GM21825 (cell line): Measurements from ENCODE around the gene CRYBG1.

Source experiments
- ATAC-seq: cut with Tn5 transposase; IDR thresholded peaks from one replicate; pipeline ENCODE4 v1.9.1; 2021; ENCODE audit warnings: mild to moderate bottlenecking, moderate library complexity; ENCODE audit not compliant: unreplicated experiment

The CRYBG1 gene

GRCh38 chr6:106522562-106523250 lies 162.2 kb downstream of the CRYBG1 start:
- no peak for ATAC-seq

- ATAC-seq: peak; percentile 45
These were observed 164.8 kb downstream of the CRYBG1 start for GRCh38 chr6:106525107-106525881.

DNA sequence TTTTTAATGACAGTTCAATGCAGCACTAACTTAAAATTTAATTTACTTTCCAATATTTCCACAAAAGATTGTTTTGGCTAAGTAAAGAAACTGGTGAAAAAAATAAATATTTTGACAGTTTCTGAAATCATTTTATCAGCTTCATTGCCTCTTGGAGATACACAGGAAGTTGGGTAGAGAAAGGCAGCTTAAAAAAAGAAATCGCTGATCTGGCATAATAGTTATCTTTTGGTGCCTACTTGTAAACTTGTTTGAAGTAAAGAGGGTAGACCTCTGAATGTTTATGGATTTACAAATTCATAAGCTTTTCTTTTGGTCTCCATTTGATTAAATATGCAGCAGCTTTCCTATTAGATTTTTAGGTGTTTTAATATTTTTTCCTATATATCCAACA lies 165.4 kb downstream of the CRYBG1 start:
- ATAC-seq: no peak

DNA sequence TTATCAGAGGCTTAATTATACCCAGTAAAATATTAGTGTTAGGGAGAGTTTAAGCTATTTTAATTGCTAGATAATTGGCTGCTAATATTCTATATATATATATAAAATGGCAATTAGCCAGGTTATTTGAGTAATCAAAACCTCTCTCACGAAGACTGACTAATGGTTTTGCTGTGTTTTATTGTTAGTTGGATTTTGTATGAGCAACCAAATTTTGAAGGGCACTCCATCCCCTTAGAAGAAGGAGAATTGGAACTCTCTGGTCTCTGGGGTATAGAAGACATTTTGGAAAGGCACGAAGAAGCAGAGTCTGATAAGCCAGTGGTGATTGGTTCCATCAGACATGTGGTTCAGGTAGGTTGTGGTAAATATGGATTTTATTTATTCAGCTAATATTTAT lies 166.6 kb downstream of the CRYBG1 start:
- no peak for ATAC-seq

- ATAC-seq: no peak
These were observed 167.5 kb downstream of the CRYBG1 start for GRCh38 chr6:106527979-106528378.

GRCh38 chr6:106528521-106528920 lies 168.0 kb downstream of the CRYBG1 start:
- no peak for ATAC-seq

- no peak for ATAC-seq
These were observed 168.9 kb downstream of the CRYBG1 start for GRCh38 chr6:106529438-106529837.

DNA sequence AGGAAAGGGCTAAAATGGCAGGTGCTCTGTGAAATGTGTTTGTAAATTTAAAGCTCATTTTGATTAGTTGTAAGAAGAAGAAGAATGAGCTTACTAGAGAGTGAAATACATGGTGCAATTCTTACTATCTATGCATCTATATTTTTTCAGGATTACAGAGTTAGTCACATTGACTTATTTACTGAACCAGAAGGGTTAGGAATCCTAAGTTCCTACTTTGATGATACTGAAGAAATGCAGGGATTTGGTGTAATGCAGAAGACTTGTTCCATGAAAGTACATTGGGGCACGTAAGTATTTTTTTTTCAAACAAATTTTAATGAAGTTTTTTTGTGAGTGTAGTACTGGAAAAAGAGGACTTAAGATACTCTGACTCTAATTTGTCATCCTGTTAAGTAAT lies 169.5 kb downstream of the CRYBG1 start:
- no peak for ATAC-seq

GRCh38 chr6:106530502-106530901 lies 170.0 kb downstream of the CRYBG1 start:
- ATAC-seq: no peak

DNA sequence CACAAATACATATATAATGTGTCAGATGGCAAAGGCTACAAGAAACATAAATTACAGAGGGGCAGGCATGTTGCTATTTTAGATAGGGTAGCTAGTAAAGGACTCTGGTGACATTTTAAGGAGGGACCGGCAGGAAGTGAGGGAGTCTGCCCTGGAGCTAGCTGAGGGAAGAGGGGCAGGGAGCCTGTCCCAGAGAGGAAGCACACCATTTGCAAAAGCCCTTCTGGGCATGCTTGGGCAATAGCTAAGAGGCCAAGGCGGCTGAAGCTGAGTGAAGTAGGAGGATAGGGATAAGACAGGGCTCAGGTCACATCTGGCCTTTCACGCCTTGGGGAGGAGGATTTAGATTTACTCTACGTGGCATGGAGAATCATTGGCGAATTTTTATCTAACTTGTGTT lies 172.5 kb downstream of the CRYBG1 start:
- ATAC-seq: no peak

- ATAC-seq: no peak
These were observed 173.5 kb downstream of the CRYBG1 start for GRCh38 chr6:106534004-106534403.

GRCh38 chr6:106534564-106534982 lies 174.1 kb downstream of the CRYBG1 start:
- ATAC-seq: peak; percentile 48

- no peak for ATAC-seq
These were observed 174.5 kb downstream of the CRYBG1 start for GRCh38 chr6:106535012-106535411.

- no peak for ATAC-seq
These were observed 175.8 kb downstream of the CRYBG1 start for GRCh38 chr6:106536357-106536756.

- no peak for ATAC-seq
These were observed 176.3 kb downstream of the CRYBG1 start for GRCh38 chr6:106536851-106537250.

DNA sequence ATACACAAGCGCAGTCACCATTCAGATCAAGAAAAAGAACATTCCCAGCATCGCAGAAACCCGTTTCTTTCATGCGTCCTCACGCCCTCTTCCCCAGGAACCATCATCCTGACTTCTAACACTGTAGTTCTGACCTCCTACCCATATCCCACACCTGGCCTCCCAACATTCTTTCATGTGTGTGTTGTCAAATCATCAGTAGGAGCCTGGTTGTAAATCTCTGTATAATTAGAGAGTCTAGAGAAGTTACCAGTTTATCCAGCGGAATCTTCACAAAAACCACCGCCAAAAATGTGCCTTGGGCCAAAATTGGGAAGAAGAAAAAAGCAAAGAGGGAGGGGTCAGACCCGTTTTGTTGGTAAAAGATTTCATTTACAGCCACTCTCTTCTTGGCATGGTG lies 177.1 kb downstream of the CRYBG1 start:
- ATAC-seq: no peak

- no peak for ATAC-seq
These were observed 177.6 kb downstream of the CRYBG1 start for GRCh38 chr6:106538145-106538544.

DNA sequence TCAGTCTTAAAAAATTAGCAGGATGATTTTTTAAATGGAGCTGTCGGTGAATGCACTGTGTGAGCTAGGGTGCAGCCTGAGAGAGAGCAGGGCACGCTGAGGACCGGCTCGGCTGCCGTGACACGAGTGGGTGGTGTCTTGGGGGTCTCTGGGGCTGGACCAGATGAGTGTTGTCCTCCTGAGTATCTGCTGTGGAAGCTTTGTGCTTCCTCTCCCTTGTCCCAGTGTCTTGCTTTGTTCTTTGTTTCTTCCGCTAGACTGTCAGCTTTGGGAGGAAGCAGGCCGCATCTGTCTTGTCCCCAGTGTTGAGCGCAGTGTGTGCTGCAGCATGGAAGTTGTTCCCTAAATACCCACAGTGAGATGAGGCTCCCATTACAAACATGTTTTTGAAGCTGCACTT lies 179.4 kb downstream of the CRYBG1 start:
- no peak for ATAC-seq

- ATAC-seq: no peak
These were observed 179.9 kb downstream of the CRYBG1 start for GRCh38 chr6:106540432-106540831.

DNA sequence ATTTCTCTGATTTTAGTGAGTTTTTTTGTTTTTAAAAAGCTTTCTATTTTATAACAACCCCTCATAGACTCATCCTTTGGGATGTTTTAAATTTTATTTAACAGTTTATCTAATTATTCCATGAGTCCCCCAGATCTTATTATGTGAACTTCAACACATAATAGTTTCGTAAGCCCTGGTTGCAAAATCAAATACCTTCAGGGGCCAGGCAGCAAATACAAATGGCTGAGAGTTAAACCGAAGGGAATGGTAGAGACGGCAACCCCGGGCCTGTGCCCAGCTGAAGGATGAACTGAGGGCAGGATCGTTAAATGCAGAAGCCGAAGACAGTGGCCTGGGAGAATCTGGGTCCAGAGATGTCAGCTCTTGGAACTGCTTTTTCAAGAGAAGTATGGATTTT lies 180.4 kb downstream of the CRYBG1 start:
- no peak for ATAC-seq

DNA sequence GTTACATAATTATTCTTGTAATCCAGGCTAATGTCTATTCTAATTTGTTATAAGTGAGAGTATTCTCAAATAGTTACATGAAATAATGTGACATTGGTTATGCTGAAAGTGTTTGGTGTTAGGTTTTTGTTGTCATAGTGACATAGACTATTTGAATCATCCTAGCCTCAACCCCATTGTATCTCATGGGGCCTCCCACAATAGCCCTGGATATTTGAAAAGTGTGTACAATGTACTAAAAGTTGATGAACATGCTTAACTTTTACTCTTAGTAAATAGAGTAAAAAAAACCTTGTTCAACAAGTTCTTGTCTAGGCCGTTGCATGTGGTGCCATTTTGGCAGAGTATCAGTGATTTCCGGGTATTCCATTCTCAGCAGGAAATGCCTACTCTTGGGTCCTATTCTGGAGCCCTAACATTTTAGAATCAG lies 185.8 kb downstream of the CRYBG1 start:
- ATAC-seq: no peak

DNA sequence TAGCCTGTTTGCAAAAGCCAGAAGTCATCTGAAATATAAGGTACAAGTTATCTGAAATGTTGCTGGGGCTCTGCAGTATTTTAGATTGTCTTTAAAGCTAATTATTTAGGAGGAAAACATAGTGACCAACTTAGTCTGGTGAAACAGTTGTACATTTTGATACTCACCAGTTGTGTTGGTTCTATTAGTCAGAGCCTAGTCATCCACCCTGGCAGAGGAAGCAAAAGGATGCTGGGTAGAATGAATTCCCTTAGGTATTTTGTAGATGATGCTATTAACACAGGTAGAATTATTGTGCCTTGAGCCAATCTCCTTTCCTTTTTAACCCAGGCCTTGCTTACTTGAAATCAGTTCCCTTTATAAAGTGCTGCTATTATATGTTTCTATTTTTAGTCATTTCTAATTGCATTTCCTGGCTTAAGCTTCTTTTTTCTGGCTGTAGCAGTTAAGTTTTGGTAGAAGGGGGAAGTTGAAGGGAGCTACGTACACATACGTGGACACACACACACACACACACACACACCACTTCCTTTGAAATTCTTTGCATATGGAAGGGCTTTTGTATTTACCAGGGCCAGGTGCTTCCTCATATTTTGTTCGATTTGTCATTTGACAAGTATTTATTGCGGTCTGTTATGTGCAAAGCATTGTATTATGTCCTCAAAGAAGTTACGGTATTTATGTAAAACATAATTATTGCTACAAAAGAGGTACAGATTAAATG lies 186.3 kb downstream of the CRYBG1 start:
- ATAC-seq: no peak
